ENCODE results near the gene BCAR3. TPM values are rescaled to one million over a fixed set of nuclear protein-coding genes. Genes with fewer than 3 reads are reported as not detected.

Gene BCAR3
- total RNA-seq, 6 donors from 2014 or later, result 26.3 to 48.8 (median 31.9) TPM

GRCh38 chr1:93612510-93612909, 69.1 kb downstream of the BCAR3 start:
- WGBS, 2 donors, result 89 to 90% methylated on average over 3 of the region's 3 CpGs
- H3K27me3 ChIP-seq, result no peaks in the 10 kb centered on the region
- no peaks in the 10 kb centered on the region for H3K9me3 ChIP-seq
- H3K4me1 ChIP-seq, result peaks cover 34 to 53% (median 44%) of the 10 kb centered on the region in 4 donors
- TF ChIP-seq POLR2AphosphoS5 (IDR thresholded peaks at IDR 0.05), result no peak
- TF ChIP-seq POLR2A (IDR thresholded peaks at IDR 0.05), result no peak
- TF ChIP-seq EP300 (IDR thresholded peaks at IDR 0.05), result no peak
- TF ChIP-seq, protein P1, sequence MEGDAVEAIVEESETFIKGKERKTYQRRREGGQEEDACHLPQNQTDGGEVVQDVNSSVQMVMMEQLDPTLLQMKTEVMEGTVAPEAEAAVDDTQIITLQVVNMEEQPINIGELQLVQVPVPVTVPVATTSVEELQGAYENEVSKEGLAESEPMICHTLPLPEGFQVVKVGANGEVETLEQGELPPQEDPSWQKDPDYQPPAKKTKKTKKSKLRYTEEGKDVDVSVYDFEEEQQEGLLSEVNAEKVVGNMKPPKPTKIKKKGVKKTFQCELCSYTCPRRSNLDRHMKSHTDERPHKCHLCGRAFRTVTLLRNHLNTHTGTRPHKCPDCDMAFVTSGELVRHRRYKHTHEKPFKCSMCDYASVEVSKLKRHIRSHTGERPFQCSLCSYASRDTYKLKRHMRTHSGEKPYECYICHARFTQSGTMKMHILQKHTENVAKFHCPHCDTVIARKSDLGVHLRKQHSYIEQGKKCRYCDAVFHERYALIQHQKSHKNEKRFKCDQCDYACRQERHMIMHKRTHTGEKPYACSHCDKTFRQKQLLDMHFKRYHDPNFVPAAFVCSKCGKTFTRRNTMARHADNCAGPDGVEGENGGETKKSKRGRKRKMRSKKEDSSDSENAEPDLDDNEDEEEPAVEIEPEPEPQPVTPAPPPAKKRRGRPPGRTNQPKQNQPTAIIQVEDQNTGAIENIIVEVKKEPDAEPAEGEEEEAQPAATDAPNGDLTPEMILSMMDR (IDR thresholded peaks at IDR 0.05), result no peak
- H3K4me3 ChIP-seq, result no peak overlapping the region
- no peak for DNase-seq
- no peak overlapping the region for H3K27ac ChIP-seq
- H3K36me3 ChIP-seq, result peaks cover 0 to 4% (median 0%) of the 10 kb centered on the region in 4 donors
- ATAC-seq (ENCODE audit: low FRiP score in 2 of 2), result no peak

DNA sequence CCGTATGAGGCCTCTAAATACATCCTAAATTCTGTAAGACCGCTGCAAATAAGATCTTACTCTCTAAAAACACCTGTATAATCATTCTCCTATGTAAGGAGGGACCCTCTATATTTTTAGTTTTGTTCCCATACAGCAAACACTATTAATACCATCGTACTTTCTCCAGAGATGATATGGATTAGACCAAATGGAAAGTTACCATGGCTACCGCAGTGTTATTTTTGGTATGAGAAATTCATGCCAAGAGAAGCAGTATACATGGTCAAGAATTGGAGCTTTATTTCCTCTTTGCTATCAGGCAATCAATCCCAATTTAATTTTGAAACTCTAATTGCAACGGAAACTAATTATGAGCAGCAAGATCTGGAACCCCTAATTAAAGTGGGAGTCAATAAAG, 70.0 kb downstream of the BCAR3 start:
- no peak for ATAC-seq (ENCODE audit: low FRiP score in 2 of 2)
- H3K4me1 ChIP-seq, result peaks cover 31 to 53% (median 37%) of the 10 kb centered on the region in 4 donors
- no peak overlapping the region for H3K27ac ChIP-seq
- no peaks in the 10 kb centered on the region for H3K9me3 ChIP-seq
- TF ChIP-seq POLR2A (IDR thresholded peaks at IDR 0.05) (no peak), POLR2AphosphoS5 (IDR thresholded peaks at IDR 0.05) (no peak), EP300 (IDR thresholded peaks at IDR 0.05) (no peak)
- TF ChIP-seq, protein P1 (IDR thresholded peaks at IDR 0.05), result no peak
- no peak for DNase-seq
- H3K4me3 ChIP-seq, result no peak overlapping the region
- WGBS, 2 donors, result 89 to 94% methylated on average over 5 of the region's 5 CpGs
- H3K27me3 ChIP-seq, result no peaks in the 10 kb centered on the region
- H3K36me3 ChIP-seq, result peaks cover 0 to 4% (median 0%) of the 10 kb centered on the region in 4 donors

- Histone ChIP-seq H3K4me3 (no peak overlapping the region), H3K27me3 (no peaks in the 10 kb centered on the region), H3K9me3 (no peaks in the 10 kb centered on the region), H3K27ac (peak overlapping the region in 2 of 4 donors; percentile 3 to 27), H3K36me3 (peaks cover 0 to 4% (median 0%) of the 10 kb centered on the region in 4 donors), H3K4me1 (peaks cover 16 to 42% (median 26%) of the 10 kb centered on the region in 4 donors)
- WGBS, 2 donors, result 88 to 92% methylated on average over 8 of the region's 8 CpGs
- TF ChIP-seq, protein P1 (IDR thresholded peaks at IDR 0.05), result no peak
- no peak for TF ChIP-seq EP300 (IDR thresholded peaks at IDR 0.05)
- TF ChIP-seq POLR2AphosphoS5 (IDR thresholded peaks at IDR 0.05), result no peak
- no peak for TF ChIP-seq POLR2A (IDR thresholded peaks at IDR 0.05)
- peak in 1 of 2 donors; percentile 59 for DNase-seq
- ATAC-seq (ENCODE audit: low FRiP score in 2 of 2), result no peak
Measured at GRCh38 chr1:93609536-93609935, 72.1 kb downstream of the BCAR3 start.

DNA sequence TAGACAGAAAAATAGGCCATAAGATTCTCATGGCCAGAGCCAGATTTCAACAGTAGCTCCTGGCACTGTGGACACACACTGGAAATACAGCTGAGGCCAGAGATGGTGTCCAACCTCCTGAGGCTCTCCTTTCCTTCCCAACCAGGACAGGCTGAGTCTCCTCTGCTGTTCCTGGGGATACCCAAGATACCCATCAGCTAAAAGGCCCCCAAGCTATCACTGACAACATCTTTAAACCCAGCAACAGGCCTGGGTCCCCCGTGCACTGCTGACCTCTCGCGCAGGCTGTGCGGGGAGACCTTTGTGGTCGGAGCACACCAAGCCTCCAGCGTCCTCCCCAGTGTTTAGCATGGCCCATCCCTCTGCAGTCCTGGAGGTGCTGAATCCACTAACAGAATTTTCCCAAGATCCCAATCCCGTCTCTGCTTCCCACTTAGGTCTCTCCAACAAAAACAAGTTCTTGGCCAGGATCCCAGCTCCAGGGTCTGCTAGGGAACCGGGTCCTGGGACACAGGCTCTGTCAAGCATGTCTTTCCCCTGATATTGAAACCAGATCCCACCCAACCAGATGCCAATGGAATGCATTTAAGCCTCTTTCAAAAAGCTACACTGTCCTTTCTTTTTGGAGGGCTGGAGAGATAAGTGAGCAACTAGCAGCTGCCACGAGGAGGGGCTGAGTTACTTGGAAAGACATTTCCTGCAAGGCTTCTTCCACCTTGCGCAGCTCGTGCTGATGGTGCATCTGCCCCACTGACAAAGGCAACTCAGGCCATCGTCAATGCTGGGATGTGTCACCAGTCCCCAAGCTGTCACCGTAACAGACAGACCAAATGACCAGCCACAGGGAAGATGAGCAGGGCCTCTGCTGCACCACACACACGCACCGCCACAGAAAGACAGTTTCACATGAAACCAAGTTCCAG, 73.2 kb downstream of the BCAR3 start:
- H3K9me3 ChIP-seq, result no peaks in the 10 kb centered on the region
- TF ChIP-seq, protein P1 (IDR thresholded peaks at IDR 0.05), result no peak
- no peak for TF ChIP-seq POLR2AphosphoS5 (IDR thresholded peaks at IDR 0.05)
- H3K27ac ChIP-seq, result peak overlapping the region in 2 of 4 donors; percentile 9 to 42
- peak; percentile 12 to 19 for ATAC-seq (ENCODE audit: low FRiP score in 2 of 2)
- no peak overlapping the region for H3K4me3 ChIP-seq
- 64 to 76% methylated on average over 14 to 15 of the region's 15 CpGs for WGBS, 2 donors
- no peaks in the 10 kb centered on the region for H3K27me3 ChIP-seq
- H3K36me3 ChIP-seq, result no peaks in the 10 kb centered on the region
- H3K4me1 ChIP-seq, result peaks cover 14 to 36% (median 21%) of the 10 kb centered on the region in 4 donors
- peak in 1 of 2 donors; percentile 42 for DNase-seq
